HG03045 (cell line): ENCODE data around the gene MUC21.
"Not testable (repeated sequence)": the region's sequence is repeated elsewhere in the genome, so short reads cannot be mapped to it uniquely, and the experiment has no call there.

Source experiments
- ATAC-seq: cut with Tn5 transposase; IDR thresholded peaks from one replicate; pipeline ENCODE4 v1.9.1; 2021; ENCODE audit warnings: mild to moderate bottlenecking, moderate library complexity; ENCODE audit not compliant: unreplicated experiment

The MUC21 gene

GRCh38 chr6:31005249-31006020 lies 21.9 kb downstream of the MUC21 start:
- ATAC-seq: no peak

- no peak for ATAC-seq
Observed at GRCh38 chr6:31007694-31008093, 24.2 kb downstream of the MUC21 start.

GRCh38 chr6:31008165-31008564 lies 24.6 kb downstream of the MUC21 start:
- ATAC-seq: no peak

GRCh38 chr6:31009731-31010130 lies 26.2 kb downstream of the MUC21 start:
- ATAC-seq: no peak

- ATAC-seq: no peak
Observed at GRCh38 chr6:31010393-31011060, 27.0 kb downstream of the MUC21 start, which contains the start of gene MUC22. TSS of gene MUC22 (plus strand) at chr6:31010474. CDS start at chr6:31010707, 233 bp downstream.

GRCh38 chr6:31011153-31011552 lies 27.6 kb downstream of the MUC21 start:
- no peak for ATAC-seq

- no peak for ATAC-seq
Observed at GRCh38 chr6:31016659-31017299, 33.3 kb downstream of the MUC21 start.

- ATAC-seq: not testable (repeated sequence)
Observed at GRCh38 chr6:31017436-31017835, 33.9 kb downstream of the MUC21 start.

- no peak for ATAC-seq
Observed at GRCh38 chr6:31020057-31020456, 36.5 kb downstream of the MUC21 start.

- not testable (repeated sequence) for ATAC-seq
Observed at GRCh38 chr6:31020631-31021255, 37.2 kb downstream of the MUC21 start.

- ATAC-seq: not testable (repeated sequence)
Observed at GRCh38 chr6:31021705-31022531, 38.4 kb downstream of the MUC21 start.

- no peak for ATAC-seq
Observed at GRCh38 chr6:31025595-31025994, 42.1 kb downstream of the MUC21 start.

GRCh38 chr6:31031095-31031494 lies 47.6 kb downstream of the MUC21 start:
- no peak for ATAC-seq

GRCh38 chr6:31033075-31033474 lies 49.6 kb downstream of the MUC21 start:
- ATAC-seq: no peak

GRCh38 chr6:31035862-31036497 lies 52.5 kb downstream of the MUC21 start:
- no peak for ATAC-seq

- no peak for ATAC-seq
Observed at GRCh38 chr6:31037169-31037568, 53.7 kb downstream of the MUC21 start.

GRCh38 chr6:31037682-31038081 lies 54.2 kb downstream of the MUC21 start:
- no peak for ATAC-seq

GRCh38 chr6:31038559-31038958 lies 55.0 kb downstream of the MUC21 start:
- ATAC-seq: no peak
